ENCODE measurements around the gene ZNF766.

- no peak for TF ChIP-seq BRF2 (CRISPR knock-in tag; IDR thresholded peaks at IDR 0.05)
- no peak for TF ChIP-seq MXI1 (IDR thresholded peaks at IDR 0.05; ENCODE audit: borderline replicate concordance, low read depth, low read length)
- no peak for TF ChIP-seq HIC2 (CRISPR knock-in tag; IDR thresholded peaks at IDR 0.05; ENCODE audit: low read depth)
- no peak for TF ChIP-seq U2AF1 (optimal IDR thresholded peaks at IDR 0.05; ENCODE audit: low read depth, low read length)
- no peak for TF ChIP-seq ZNF274 (CRISPR knock-in tag; IDR thresholded peaks at IDR 0.05)
- TF ChIP-seq EP300 (IDR thresholded peaks at IDR 0.05; ENCODE audit: low read depth in 2 of 2, low read length in 2 of 2) = no peak
- TF ChIP-seq EP300 (CRISPR knock-in tag; IDR thresholded peaks at IDR 0.05; ENCODE audit: borderline replicate concordance) = no peak
- TF ChIP-seq CEBPZ (IDR thresholded peaks at IDR 0.05; ENCODE audit: low read length) = no peak
- no peak for TF ChIP-seq MYNN (CRISPR knock-in tag; IDR thresholded peaks at IDR 0.05; ENCODE audit: low read depth)
- no peak for TF ChIP-seq CBX5 (CRISPR knock-in tag; IDR thresholded peaks at IDR 0.05; ENCODE audit: borderline replicate concordance)
- no peak for TF ChIP-seq SAP130 (CRISPR knock-in tag; IDR thresholded peaks at IDR 0.05; ENCODE audit: low read depth)
- TF ChIP-seq HDAC6 (IDR thresholded peaks at IDR 0.05; ENCODE audit: low read depth, low read length) = no peak
- TF ChIP-seq TAF15 (IDR thresholded peaks at IDR 0.05; ENCODE audit: low read depth, low read length, poor library complexity, severe bottlenecking) = no peak
- no peak for TF ChIP-seq CTCF (CRISPR knock-in tag; IDR thresholded peaks at IDR 0.05)
- TF ChIP-seq ARHGAP35 (CRISPR knock-in tag; IDR thresholded peaks at IDR 0.05; ENCODE audit: borderline replicate concordance) = no peak
Measured at GRCh38 chr19:52234406-52234805, 35.0 kb upstream of the ZNF766 start.
